HUES48 (cell line): Measurements from ENCODE around the gene TTC38.
A peak's percentile ranks its signal among the peaks of the same experiment; 100 is the strongest.

Experiments
- H3K27ac ChIP-seq: one replicate; pipeline ENCODE4 v1.7.0; 2013; ENCODE audit warnings: low read depth, low read length, inconsistent platforms
- H3K27me3 ChIP-seq: 2 replicates; pipeline ENCODE4 v1.6.1; 2013; ENCODE audit warnings: mild to moderate bottlenecking, low read length; ENCODE audit not compliant: control insufficient read depth, insufficient read depth
- H3K36me3 ChIP-seq: 2 replicates; pipeline ENCODE4 v1.6.1; 2013; ENCODE audit warnings: low read length; ENCODE audit not compliant: control insufficient read depth, insufficient read depth
- H3K4me1 ChIP-seq: 2 replicates; pipeline ENCODE4 v1.6.1; 2013; ENCODE audit warnings: mild to moderate bottlenecking, low read length; ENCODE audit not compliant: control insufficient read depth, insufficient read depth
- H3K4me3 ChIP-seq: 2 replicates; pipeline ENCODE4 v1.5.1; 2013; ENCODE audit warnings: mild to moderate bottlenecking, low read depth, low read length
- H3K9ac ChIP-seq: 2 replicates; pipeline ENCODE4 v1.6.1; 2013; ENCODE audit warnings: mild to moderate bottlenecking, low read depth, low read length, moderate library complexity
- H3K9me3 ChIP-seq: 2 replicates; pipeline ENCODE4 v1.6.1; 2013; ENCODE audit warnings: low read length; ENCODE audit not compliant: control insufficient read depth, insufficient read depth

Gene TTC38

DNA sequence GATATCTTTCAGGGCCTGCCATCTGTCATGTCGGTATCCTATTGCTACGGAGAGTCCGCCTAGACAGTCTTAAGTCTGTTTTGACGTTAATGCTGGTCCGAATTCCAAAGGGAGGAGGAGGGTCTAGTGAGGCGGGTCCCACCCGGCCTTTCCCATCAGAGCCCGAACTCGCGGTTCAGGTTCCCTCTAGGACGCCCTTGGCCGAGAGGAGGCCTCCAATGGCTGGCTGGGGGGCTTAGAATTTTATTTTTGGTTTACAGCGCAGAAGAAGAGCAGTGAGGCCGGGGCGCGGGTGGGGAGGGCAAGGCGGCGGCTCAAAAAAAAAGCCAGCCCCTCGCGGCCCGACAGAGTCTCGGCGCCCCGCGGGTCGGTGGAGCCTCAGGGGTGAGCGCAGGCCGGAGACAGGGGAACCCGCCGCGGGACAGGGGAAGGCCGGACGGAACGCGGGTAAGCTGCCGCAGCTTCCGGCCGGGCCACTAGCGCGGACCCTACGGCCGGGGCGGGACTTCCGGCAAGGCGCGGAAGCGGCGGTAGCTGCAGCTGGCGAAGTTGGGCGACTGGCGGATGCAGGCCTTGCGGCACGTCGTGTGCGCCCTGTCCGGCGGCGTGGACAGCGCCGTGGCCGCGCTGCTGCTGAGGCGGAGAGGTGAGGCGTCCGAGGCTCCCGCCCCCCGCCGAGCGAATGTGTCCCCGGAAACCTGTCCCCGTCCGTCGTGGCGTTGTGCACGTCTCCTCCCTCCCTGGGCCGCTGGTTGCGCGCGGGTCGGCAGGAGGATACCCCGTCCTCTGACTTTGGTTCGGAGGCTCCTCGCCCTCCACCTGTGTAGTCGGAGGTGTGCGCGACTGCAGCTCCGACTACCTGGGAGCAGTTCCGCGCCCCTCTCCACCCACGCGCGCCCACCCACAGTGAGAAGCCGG is 67.7 kb downstream of the TTC38 start, which contains the start of gene TRMU:
TRMU (plus strand) TSS at position 514 of the 918 bp plus-strand sequence; CDS start at position 565, 51 bp downstream.
- Histone ChIP-seq H3K4me1 (peaks cover 7% of the 10 kb centered on the region), H3K9ac (peak within 1 kb of the TSS; percentile 89), H3K9me3 (no peaks in the 10 kb centered on the region), H3K36me3 (peaks cover 59% of the 10 kb centered on the region), H3K4me3 (peak within 1 kb of the TSS; percentile 99), H3K27ac (peak within 1 kb of the TSS; percentile 89), H3K27me3 (no peaks in the 10 kb centered on the region)

DNA sequence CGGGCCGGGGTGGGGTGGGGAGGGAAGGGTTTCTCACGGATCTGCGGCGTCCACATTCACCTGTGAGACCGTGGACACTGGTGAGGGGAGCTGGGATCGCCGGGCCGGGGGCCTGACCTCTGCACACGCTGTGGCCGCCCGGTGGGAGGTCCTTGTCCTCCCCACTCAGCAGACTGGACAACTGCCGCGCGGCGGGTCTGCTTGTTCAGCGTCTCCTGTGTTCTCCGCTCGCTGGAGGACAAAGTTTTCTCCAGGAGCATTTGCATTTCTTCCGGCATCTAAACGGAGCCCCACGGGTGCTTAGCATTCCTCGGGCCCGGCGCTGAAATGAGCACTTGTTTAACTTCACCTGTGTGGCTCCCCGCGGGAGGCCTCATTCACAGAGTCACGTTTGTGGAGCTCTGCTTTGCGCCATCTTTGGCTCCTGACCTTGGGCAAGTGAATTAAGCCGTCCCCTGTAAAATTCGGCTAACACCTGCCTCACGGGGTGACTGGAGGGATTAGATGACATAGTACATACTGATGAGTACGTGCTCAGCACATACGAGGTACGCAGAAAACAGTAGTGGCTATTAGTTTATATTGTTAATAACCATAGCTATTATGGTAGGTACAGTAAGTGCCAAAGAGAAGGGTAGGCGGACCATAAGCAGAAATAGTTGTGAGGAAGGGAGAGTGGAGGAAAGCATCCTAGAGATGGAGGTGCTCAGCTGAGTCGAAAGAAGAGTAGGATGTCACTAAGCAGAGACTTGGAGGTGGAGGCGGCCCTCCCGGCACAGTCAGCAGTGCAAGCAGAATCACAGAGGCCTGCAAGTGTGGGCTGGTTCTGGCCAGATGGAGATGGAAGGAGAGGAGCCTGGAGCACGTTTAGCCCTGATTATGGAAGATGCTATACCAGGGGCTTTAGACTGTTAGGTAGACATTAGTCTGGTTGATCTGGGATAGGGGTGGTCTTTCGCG is 68.6 kb downstream of the TTC38 start:
- peaks cover 7% of the 10 kb centered on the region for H3K4me1 ChIP-seq
- peak overlapping the region; percentile 89 for H3K9ac ChIP-seq
- peak overlapping the region; percentile 99 for H3K4me3 ChIP-seq
- H3K36me3 ChIP-seq, result peaks cover 59% of the 10 kb centered on the region
- no peaks in the 10 kb centered on the region for H3K27me3 ChIP-seq
- H3K9me3 ChIP-seq, result no peaks in the 10 kb centered on the region
- H3K27ac ChIP-seq, result peak overlapping the region; percentile 89

DNA sequence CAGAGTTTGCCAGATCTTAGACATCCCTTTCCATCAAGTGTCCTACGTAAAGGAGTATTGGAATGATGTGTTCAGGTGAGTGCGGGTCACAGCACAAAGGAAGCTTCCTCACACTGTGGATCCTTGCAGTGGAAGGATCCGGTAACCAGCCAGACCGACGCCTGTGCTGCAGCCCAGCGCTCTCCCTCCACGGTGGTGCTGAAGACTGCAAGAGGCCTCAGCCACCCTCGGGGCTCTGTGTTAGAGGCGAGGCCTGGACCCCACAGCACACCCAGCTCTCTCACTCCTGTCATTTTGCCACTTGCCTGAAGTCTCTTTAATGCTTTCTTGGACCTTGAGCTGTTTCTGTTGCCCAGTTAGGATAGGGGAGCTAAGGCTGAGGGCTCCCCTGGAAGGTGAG is 70.1 kb downstream of the TTC38 start:
- H3K27me3 ChIP-seq, result no peaks in the 10 kb centered on the region
- no peak overlapping the region for H3K9ac ChIP-seq
- no peak overlapping the region for H3K4me3 ChIP-seq
- H3K36me3 ChIP-seq, result peaks cover 60% of the 10 kb centered on the region
- peaks cover 7% of the 10 kb centered on the region for H3K4me1 ChIP-seq
- H3K9me3 ChIP-seq, result no peaks in the 10 kb centered on the region
- no peak overlapping the region for H3K27ac ChIP-seq

DNA sequence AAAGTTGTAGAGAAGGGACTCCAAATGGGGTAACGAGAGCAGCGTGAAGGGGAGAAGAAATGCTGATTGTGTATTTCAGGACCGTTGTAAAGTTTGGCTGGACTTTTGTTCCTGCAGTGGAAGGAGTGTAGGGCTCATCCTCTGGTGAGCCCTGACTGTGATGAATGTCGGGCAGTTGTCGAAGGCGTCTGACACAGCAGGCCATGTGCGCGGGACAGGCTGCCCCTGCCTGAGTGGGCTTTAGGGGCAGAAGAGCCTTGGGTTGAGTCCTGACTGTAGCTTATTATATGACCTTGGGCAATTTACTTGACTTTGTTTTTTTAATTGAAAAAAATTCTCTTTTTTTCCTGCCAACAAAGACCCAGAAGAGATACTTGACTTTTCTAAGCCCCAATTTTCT is 70.8 kb downstream of the TTC38 start:
- Histone ChIP-seq H3K27ac (no peak overlapping the region), H3K4me1 (peaks cover 7% of the 10 kb centered on the region), H3K27me3 (no peaks in the 10 kb centered on the region), H3K9me3 (no peaks in the 10 kb centered on the region), H3K9ac (no peak overlapping the region), H3K36me3 (peaks cover 61% of the 10 kb centered on the region), H3K4me3 (no peak overlapping the region)

DNA sequence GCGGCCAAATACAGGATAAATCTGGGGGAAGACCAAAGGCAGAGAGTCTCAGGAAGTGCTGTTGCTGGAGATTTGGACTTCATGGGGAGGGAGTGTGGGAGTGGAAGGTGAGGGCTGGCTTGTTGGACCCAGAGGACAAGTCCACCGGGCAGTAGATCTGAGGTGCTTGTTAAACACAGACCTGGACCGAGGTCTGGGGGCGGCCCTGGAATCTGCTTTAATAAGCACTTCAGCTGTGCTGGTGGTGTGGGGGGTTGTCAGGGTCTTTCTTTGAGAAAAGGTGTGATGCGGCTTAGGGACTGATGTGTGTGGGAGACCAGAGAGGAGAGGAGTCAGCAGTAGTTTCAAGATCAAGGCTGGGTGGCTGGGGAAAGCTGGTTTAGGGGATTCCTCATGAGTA is 72.1 kb downstream of the TTC38 start:
- H3K4me3 ChIP-seq, result no peak overlapping the region
- H3K36me3 ChIP-seq, result peaks cover 74% of the 10 kb centered on the region

DNA sequence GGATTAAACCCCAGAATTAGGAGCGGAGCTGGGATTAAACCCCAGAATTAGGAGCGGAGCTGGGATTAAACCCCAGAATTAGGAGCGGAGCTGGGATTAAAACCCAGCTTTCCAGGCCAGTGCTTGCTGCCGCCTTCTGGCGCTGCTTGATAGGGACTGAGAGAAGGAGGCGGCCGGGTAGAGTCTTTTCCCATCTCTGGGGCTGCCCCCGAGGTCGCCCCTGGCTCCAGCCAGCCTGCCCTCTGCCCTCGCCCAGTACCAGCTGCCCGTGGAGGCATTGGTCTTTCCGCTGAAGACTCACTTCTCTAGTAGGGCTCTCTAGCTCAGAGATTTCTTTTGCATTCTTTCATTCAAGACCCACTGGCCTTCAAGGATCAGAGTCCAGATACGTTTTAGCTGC is 72.9 kb downstream of the TTC38 start:
- H3K36me3 ChIP-seq, result peaks cover 82% of the 10 kb centered on the region
- H3K27me3 ChIP-seq, result no peaks in the 10 kb centered on the region
- H3K4me3 ChIP-seq, result no peak overlapping the region
- H3K9me3 ChIP-seq, result no peaks in the 10 kb centered on the region
- H3K4me1 ChIP-seq, result peaks cover 7% of the 10 kb centered on the region
- no peak overlapping the region for H3K27ac ChIP-seq
- H3K9ac ChIP-seq, result no peak overlapping the region

More for the DNA sequence above, 72.1 kb downstream of the TTC38 start:
- Histone ChIP-seq H3K27ac (no peak overlapping the region), H3K9ac (no peak overlapping the region), H3K27me3 (no peaks in the 10 kb centered on the region), H3K4me1 (peaks cover 7% of the 10 kb centered on the region), H3K9me3 (no peaks in the 10 kb centered on the region)
